Measurements from ENCODE around the gene EN2. TPM values are rescaled to one million over a fixed set of nuclear protein-coding genes. Genes with fewer than 3 reads are reported as not detected.

EN2 gene
- total RNA-seq, 1 experiment from 2014 or later: 1.5 TPM

GRCh38 chr7:155488483-155489127 lies 30.7 kb downstream of the EN2 start:
- Histone ChIP-seq H3K4me1 (ENCODE audit: control insufficient read depth, insufficient read depth, low read length) (no peaks in the 10 kb centered on the region), H3K36me3 (ENCODE audit: control insufficient read depth, insufficient read depth, low read length) (no peaks in the 10 kb centered on the region), H3K9me3 (ENCODE audit: control insufficient read depth, insufficient read depth, low read depth, low read length) (no peaks in the 10 kb centered on the region), H3K4me3 (ENCODE audit: low read depth in 2 of 2, low read length in 2 of 2) (no peak overlapping the region), H3K27ac (ENCODE audit: low read length) (no peak overlapping the region), H3K27me3 (ENCODE audit: control insufficient read depth, insufficient read depth, low read length) (peaks cover 4% of the 10 kb centered on the region)
- POLR2A ChIA-PET: interaction anchor here (0.6 kb wide), 1 partner anchor 46 kb away, joined by 3 read pairs; no protein-coding TSS in a partner anchor
- intact Hi-C loops (cut with micrococcal nuclease; ENCODE audit: unreplicated experiment) (no loop called here), in situ Hi-C loops (cut with HindIII; ENCODE audit: low pct_unique_long_range_greater_than_20kb, low sequenced_read_pairs) (no loop called here)
- DNase-seq (ENCODE audit: low read depth, low spot score): no peak
- no peak for ATAC-seq
- no peak for TF ChIP-seq REST (IDR thresholded peaks at IDR 0.05; ENCODE audit: insufficient read depth in 1 of 2, low read depth in 2 of 2, low read length in 1 of 2)
- no peak for TF ChIP-seq CTCF (IDR thresholded peaks at IDR 0.05)
- no peak for TF ChIP-seq TCF7L2 (IDR thresholded peaks at IDR 0.05; ENCODE audit: low read depth, low read length)
- TF ChIP-seq SIN3A (IDR thresholded peaks at IDR 0.05; ENCODE audit: borderline replicate concordance, insufficient read depth, low read depth, low read length): no peak
- TF ChIP-seq POLR2AphosphoS5 (IDR thresholded peaks at IDR 0.05; ENCODE audit: low read depth, low read length): no peak
- CTCF ChIA-PET: no interaction called here
- no TSS peak for BruUV-seq (replicated peaks)

GRCh38 chr7:155489158-155489840 lies 31.4 kb downstream of the EN2 start:
- TF ChIP-seq CTCF (IDR thresholded peaks at IDR 0.05): no peak
- Histone ChIP-seq H3K36me3 (ENCODE audit: control insufficient read depth, insufficient read depth, low read length) (no peaks in the 10 kb centered on the region), H3K4me1 (ENCODE audit: control insufficient read depth, insufficient read depth, low read length) (no peaks in the 10 kb centered on the region), H3K4me3 (ENCODE audit: low read depth in 2 of 2, low read length in 2 of 2) (no peak overlapping the region), H3K27me3 (ENCODE audit: control insufficient read depth, insufficient read depth, low read length) (peaks cover 4% of the 10 kb centered on the region; the same call in 1 of the 2 replicates), H3K9me3 (ENCODE audit: control insufficient read depth, insufficient read depth, low read depth, low read length) (no peaks in the 10 kb centered on the region), H3K27ac (ENCODE audit: low read length) (no peak overlapping the region)
- intact Hi-C loops (cut with micrococcal nuclease; ENCODE audit: unreplicated experiment): no loop called here
- in situ Hi-C loops (cut with HindIII; ENCODE audit: low pct_unique_long_range_greater_than_20kb, low sequenced_read_pairs): no loop called here
- ChIA-PET CTCF (no interaction called here), POLR2A (interaction anchor here (0.6 kb wide), 2 partner anchors 12 to 46 kb away, joined by 3 to 4 read pairs; no protein-coding TSS in a partner anchor)
- DNase-seq (ENCODE audit: low read depth, low spot score) (no peak), ATAC-seq (no peak)
- no TSS peak for BruUV-seq (replicated peaks)

All from Panc1 (cell line).